Peyer's patch (tissue), 4 donors: Measurements from ENCODE around the gene OR51B5. TPM values are rescaled to one million over a fixed set of nuclear protein-coding genes. Genes with fewer than 3 reads are reported as not detected.

Experiments used
- DNase-seq, 3 donors: peaks; one replicate each; pipeline ENCODE4 v3.0.0-alpha.2; 2017 to 2019
- H3K27ac ChIP-seq, 4 donors: fragments of 200-600 bp; sonication (generic); one replicate each; pipeline ENCODE4 v1.5.1; 2016 to 2019
- H3K27me3 ChIP-seq, 2 donors: fragments of 200-600 bp; sonication (generic); one replicate each; pipeline ENCODE4 v1.5.1; 2019
- H3K36me3 ChIP-seq, 3 donors: fragments of 200-600 bp; sonication (generic); one replicate each; pipeline ENCODE4 v1.5.1; 2016 to 2019
- H3K4me1 ChIP-seq, 4 donors: fragments of 200-600 bp; sonication (generic); one replicate each; pipeline ENCODE4 v1.5.1; 2016 to 2019
- H3K4me3 ChIP-seq, 4 donors: fragments of 200-600 bp; sonication (generic); 1 replicate in 3 of 4; 2 replicates in 1 of 4; pipeline ENCODE4 v1.5.1; 2016 to 2019; ENCODE audit warnings: mild to moderate bottlenecking in 1 of 4
- H3K9me3 ChIP-seq, 4 donors: fragments of 200-600 bp; sonication (generic); one replicate each; pipeline ENCODE4 v1.5.1; 2016 to 2019; ENCODE audit warnings: mild to moderate bottlenecking in 1 of 4
- CTCF ChIP-seq, 6 experiments: fragments of 450-650 bp in 4 of 6; fragments of 200-600 bp in 2 of 6; sonication (generic) in 1 of 6; IDR thresholded peaks; one replicate each; pipeline ENCODE4 v1.5.1; 2017 to 2019; ENCODE audit warnings: antibody characterized with exemption in 6 of 6, mild to moderate bottlenecking in 3 of 6, moderate library complexity in 1 of 6
- POLR2A ChIP-seq, 2 donors: fragments of 450-650 bp; IDR thresholded peaks; one replicate each; pipeline ENCODE4 v1.5.1; 2017; ENCODE audit warnings: antibody characterized with exemption in 2 of 2, mild to moderate bottlenecking in 2 of 2, moderate library complexity in 2 of 2
- total RNA-seq, 4 donors: library from RNA; depleted of rRNA; stranded (reverse); fragments of >200 nt; gene quantifications; one replicate each; pipeline ENCODE4 v1.1.0, GENCODE V29; 2016

The OR51B5 gene
- total RNA-seq, 4 donors from 2014 or later = not detected

- H3K4me3 ChIP-seq = no peak overlapping the region
- no peaks in the 10 kb centered on the region for H3K27me3 ChIP-seq
- no peaks in the 10 kb centered on the region for H3K9me3 ChIP-seq
- H3K27ac ChIP-seq = no peak overlapping the region
- DNase-seq = no peak
- TF ChIP-seq POLR2A (IDR thresholded peaks at IDR 0.05) = no peak
- no peak for TF ChIP-seq CTCF (IDR thresholded peaks at IDR 0.05)
- H3K36me3 ChIP-seq = no peaks in the 10 kb centered on the region
- no peaks in the 10 kb centered on the region for H3K4me1 ChIP-seq
Observed at GRCh38 chr11:5310423-5310822, 32.9 kb downstream of the OR51B5 start.

- H3K27me3 ChIP-seq = no peaks in the 10 kb centered on the region
- H3K4me1 ChIP-seq = no peaks in the 10 kb centered on the region
- no peak for DNase-seq
- no peak overlapping the region for H3K4me3 ChIP-seq
- TF ChIP-seq CTCF (IDR thresholded peaks at IDR 0.05) (no peak), POLR2A (IDR thresholded peaks at IDR 0.05) (no peak)
- H3K9me3 ChIP-seq = no peaks in the 10 kb centered on the region
- H3K27ac ChIP-seq = no peak overlapping the region
- no peaks in the 10 kb centered on the region for H3K36me3 ChIP-seq
Observed at GRCh38 chr11:5307256-5308019, 35.9 kb downstream of the OR51B5 start.

DNA sequence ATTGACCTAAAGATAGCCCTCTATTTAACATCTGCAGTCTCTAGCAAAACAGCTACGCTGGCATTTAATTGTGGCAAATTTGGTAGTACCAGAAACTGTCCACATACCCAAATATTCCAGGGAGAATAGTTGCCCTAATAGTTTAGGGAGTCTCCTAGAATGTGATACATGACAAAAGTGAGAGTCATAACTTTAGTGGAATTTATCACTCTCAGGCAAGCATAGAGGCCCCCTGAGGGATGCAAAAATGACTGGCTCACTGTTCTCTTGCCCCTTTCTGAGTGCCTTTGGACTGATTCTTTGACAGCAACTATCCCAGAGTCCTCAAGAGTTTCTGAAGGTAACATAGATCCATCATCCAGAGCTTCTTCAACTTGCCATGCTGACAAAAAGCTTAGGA is 39.3 kb downstream of the OR51B5 start:
- Histone ChIP-seq H3K27me3 (no peaks in the 10 kb centered on the region), H3K36me3 (no peaks in the 10 kb centered on the region), H3K27ac (no peak overlapping the region), H3K9me3 (no peaks in the 10 kb centered on the region), H3K4me1 (no peaks in the 10 kb centered on the region), H3K4me3 (no peak overlapping the region)
- TF ChIP-seq CTCF (IDR thresholded peaks at IDR 0.05) = no peak
- TF ChIP-seq POLR2A (IDR thresholded peaks at IDR 0.05) = no peak
- no peak for DNase-seq

- H3K27me3 ChIP-seq = no peaks in the 10 kb centered on the region
Observed at GRCh38 chr11:5303626-5304025, 39.7 kb downstream of the OR51B5 start.

GRCh38 chr11:5301846-5302245 is 41.5 kb downstream of the OR51B5 start, which contains the start of gene OR51B4:
Gene OR51B4, minus strand, starts transcription at chr11:5301946. Its CDS starts 0 bp downstream, at chr11:5301946.
- Histone ChIP-seq H3K27me3 (no peaks in the 10 kb centered on the region), H3K9me3 (no peaks in the 10 kb centered on the region), H3K4me3 (no peak within 1 kb of the TSS), H3K27ac (no peak within 1 kb of the TSS), H3K4me1 (no peaks in the 10 kb centered on the region), H3K36me3 (no peaks in the 10 kb centered on the region)
- TF ChIP-seq POLR2A (IDR thresholded peaks at IDR 0.05) (no peak), CTCF (IDR thresholded peaks at IDR 0.05) (no peak)
- no peak for DNase-seq

More at GRCh38 chr11:5303626-5304025, 39.7 kb downstream of the OR51B5 start:
- no peak overlapping the region for H3K27ac ChIP-seq
- H3K36me3 ChIP-seq = no peaks in the 10 kb centered on the region
- no peaks in the 10 kb centered on the region for H3K9me3 ChIP-seq
- H3K4me3 ChIP-seq = no peak overlapping the region
- TF ChIP-seq CTCF (IDR thresholded peaks at IDR 0.05) (no peak), POLR2A (IDR thresholded peaks at IDR 0.05) (no peak)
- DNase-seq = no peak
- no peaks in the 10 kb centered on the region for H3K4me1 ChIP-seq
